Activated CD8-positive, alpha-beta memory T cell treated with anti-CD3 and anti-CD28 coated beads, Interleukin-2, amount 50 U/mL, for 48 hours (primary cell): ENCODE measurements around the gene LIMS1.
"Not testable (repeated sequence)": the region's sequence is repeated elsewhere in the genome, so short reads cannot be mapped to it uniquely, and the experiment has no call there.

Experiments used
- DNase-seq: peaks from one replicate; pipeline ENCODE4 v3.0.0-alpha.2; 2020

Gene LIMS1

DNA sequence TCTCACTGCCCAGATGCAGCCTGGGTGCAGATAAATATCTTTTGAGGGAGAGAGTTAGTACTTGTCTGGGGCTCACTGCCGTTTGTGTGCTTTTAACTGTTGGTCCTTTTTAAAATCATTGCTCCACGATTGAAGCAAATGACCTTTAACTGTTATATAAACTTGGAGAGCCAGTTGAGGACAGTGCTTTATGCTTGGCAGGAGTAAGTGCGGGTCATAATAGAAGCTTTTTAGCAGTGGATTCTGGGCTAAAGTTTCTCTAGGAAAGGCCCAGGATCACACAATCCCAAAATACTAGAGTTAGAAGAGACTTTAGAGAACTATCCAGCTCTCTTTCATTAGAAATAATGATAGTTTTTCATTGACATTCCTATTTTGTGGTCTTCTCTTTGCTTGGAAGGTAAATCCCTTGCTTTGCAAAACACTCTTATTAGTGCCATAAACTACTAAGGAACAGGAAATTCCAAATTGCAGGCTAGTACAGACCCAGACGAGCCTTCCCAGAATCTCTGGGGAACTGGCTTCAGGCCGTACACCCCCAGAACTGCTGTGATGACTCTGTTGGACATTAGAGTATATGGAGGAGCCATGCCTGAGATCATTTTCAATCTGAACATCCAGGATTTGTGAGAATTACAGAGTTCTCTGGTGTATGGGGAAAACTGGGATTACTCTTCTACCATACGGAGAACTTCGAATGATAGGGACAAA lies 19.1 kb downstream of the LIMS1 start:
- DNase-seq, result no peak

DNA sequence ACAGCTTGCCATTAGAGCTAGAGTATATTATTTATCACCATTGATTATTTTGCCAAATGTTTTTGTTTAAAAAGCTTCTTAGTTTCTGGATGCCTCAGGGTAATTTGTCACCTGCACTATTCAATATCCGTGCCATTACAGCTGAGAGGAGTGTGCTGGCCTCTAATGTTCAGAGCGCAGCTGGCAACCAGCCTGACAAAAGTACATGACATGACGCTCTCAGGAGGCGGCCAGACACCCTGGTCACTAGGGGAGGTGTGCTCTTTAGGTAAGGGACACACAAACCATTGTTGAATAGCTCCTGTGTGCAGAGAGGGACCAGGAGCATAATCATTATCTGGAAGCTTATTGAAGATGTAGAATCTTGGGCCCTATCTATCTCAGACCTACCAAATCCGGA lies 20.3 kb downstream of the LIMS1 start:
- DNase-seq, result no peak

DNA sequence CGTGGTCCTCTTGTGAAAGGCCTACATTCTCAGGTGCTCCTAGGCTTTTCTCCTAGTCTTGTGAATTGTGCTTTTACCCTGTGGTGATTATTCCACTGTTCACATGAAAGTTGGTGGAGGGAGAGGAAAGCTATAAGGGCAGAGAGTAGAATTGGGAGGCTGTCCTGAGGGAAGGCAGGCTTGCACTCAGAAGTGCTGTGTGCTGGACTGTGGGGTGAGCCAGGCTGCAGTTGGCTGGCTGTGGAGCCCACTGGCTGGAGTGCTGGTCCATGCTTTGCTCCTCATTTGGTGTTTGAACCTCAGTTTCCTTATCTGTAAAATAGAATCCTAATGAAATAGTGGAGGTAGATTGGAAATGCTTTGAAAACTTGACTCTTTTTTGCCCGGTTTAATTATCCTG lies 21.3 kb downstream of the LIMS1 start:
- DNase-seq, result no peak

DNA sequence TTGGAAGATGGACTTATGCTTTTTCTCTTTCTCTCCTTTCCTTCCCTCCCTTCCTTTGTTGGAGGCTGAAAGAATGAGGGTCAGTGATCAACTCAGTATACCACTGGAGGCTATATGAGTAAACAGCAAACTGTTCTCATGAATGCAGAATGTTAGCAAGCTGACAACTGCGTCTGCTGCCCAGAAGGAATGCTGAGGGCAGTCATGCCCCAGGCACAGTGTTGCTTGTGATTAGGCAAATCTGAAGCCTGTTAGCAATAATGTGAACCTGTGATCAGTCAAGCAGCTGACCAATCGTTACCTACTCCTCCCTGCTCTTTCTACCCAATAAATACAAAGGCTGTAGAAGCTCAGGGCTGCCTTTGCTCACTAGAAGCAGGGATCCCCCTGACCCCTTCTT lies 22.3 kb downstream of the LIMS1 start:
- not testable (repeated sequence) for DNase-seq

DNA sequence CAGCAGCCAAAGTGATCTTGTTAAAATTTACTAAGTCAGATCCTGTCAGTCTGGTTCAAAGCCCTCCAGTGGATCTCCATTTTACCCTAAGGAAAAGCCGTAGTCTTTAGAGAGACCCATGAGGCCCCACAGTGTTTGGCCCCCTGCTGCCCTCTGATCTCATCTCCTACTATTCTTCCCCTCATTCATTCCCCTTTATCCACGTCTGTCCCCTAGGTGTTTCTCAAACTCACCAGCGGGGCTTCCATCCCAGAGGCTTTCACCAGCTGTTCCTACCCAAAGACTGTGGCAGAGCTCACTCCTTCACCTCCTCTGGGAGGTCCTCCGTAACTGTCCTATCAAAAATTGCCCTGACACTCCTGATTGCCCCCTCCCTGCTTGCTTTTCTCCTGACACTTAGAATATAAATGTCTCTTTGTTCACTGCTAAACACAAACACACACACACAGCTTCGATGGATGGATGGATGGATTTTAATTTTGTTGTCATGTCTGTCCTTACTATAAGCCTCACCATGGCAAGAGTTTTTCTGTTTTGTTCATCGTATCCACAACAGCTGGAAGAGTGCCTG lies 26.1 kb downstream of the LIMS1 start:
- no peak for DNase-seq

DNA sequence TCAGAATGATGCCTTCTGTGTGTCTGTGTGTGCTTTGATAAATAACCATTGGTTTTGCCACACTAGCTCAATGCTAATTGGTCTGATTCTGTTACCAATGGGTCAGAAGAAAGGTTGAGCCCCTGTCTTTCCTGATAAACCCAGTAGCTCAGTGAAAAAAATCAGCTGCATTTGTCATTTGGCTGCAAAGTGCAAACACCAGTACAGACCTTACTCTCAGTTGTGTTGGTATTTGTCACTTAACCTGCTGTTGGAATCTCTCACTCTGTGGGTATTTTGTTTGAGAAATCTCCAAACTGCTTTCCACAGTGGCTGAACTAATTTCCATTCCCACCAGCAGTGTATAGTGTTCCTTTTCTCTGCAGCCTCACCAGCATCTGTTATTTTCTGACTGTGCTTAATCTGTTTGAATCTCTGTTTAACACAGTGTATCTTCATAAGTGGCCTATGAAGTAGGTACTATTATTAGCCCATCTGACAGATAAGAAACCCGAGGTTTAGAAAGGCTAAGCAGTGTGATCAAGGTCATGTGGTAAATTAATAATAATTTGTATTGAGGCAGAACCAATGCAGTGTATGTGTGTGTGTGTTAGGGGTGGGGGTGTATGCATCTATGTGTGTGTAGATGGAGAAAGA lies 26.7 kb downstream of the LIMS1 start:
- no peak for DNase-seq

DNA sequence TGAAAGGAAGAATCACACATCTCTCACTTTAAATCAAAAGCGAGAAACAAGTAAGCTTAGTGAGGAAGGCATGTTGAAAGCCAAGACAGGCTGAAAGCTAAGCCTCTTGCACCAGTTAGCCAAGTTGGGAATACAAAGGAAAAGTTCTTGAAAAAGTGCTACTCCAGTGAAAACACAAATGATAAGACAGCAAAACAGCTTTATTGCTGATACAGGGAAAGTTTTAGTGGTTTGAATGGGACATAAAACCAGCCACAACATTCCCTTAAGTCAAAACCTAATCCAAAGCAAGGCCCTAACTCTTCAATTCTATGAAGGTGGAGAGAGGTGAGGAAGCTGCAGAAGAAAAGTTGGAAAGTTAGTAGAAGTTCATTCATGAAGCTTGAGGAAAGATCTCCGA lies 28.0 kb downstream of the LIMS1 start:
- DNase-seq, result no peak

DNA sequence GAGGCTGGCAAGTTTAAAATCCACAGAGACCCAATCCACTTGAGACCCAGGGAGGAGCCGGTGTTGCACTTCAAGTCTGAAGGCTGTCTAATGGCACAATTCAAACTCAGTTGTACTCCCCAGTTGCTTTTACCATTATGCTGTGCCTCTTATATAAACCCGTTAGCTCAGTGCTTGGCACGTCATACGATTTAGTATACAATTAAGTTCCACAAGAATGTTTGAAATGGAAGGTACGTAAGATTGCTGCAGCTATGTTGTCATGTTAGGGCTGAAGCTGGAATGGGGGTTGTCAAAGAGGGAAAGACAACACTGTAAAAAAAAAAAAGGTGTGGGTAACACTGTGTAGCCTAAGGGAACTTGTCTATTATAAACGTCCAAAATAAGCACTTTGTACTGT lies 30.2 kb downstream of the LIMS1 start:
- DNase-seq, result no peak

DNA sequence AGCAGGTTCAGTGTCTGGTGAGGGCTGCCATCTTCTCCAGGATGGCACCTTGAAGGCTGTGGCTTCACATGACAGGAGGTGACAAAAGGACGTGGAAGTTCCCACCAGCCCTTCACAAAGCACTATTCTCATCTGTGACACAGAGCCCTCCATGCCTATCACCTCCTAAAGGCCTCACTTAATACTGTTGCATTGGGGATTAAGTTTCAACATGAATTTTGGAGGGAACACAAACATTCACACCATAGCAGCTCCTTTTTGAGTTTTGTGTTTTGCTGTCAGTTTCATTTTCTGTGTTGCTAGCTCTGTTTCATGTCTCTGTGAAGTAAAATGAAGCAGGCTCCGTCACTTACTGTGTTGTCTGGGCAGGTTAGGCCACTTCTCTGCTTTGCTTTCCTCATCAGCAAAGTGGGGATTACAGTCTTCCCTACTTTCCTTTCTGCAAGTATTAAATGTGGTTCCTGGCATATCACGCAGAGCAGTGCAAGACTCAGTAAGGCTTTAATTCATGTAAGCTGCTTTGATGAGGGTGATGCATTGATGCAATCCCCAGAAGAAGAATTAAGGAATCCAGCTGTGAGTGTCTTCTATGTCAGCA lies 31.6 kb downstream of the LIMS1 start:
- DNase-seq, result no peak

DNA sequence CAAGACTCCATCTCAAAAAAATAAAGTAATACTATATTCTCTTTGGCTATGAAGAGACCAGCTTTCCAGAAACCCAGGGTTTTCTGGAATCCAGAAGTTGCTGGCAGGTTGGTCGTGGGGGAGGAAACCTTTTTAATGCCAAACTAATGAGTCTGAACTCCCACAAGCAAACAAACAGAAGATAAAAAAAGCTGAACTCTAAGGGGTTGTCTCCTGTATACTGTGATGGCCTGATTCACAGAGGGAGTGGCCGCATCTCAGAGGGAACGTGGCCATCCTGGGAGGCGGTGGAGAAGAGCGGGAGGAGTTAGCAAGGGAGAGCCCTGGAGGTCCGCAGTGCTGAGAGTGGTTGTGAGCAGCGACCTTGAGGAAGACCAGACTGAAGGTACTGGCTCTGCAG lies 36.1 kb downstream of the LIMS1 start:
- no peak for DNase-seq

DNA sequence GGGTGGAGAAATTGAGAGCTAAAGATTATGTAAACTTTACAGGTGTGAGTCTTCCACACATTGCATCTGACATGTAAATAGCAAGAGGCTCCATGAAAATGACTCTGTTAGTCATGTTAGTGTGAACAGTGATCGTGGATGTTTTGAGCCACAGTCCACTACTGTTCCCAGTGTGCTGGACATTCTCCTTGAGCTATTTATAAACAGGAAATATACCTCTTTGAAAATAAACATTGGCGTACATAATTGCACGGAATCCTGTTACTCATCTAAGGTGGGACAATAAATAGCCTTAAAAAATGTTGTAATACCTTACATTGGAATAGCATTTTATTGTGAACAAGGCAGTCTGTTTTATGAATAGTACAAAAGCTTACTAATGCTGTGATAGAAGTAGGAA lies 37.0 kb downstream of the LIMS1 start:
- DNase-seq, result no peak

DNA sequence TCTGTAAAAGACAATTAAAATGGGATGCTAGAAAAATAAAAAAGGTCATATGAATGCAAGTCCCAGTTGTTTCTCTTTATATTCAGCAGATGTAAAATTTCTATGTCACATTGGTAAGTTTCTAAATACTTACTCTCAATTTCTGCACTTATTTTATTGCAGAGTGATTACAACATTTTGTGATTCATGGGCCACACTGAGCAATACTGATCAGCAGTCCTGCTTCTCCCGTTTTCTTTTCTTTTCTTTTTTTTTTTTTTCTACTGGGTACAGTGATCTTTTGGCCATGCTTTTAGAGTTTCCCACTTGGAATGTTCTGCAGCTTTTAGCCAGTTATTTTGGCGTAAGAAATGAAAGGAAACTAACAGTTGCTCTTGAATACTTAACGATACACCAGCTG lies 38.8 kb downstream of the LIMS1 start:
- DNase-seq, result no peak

DNA sequence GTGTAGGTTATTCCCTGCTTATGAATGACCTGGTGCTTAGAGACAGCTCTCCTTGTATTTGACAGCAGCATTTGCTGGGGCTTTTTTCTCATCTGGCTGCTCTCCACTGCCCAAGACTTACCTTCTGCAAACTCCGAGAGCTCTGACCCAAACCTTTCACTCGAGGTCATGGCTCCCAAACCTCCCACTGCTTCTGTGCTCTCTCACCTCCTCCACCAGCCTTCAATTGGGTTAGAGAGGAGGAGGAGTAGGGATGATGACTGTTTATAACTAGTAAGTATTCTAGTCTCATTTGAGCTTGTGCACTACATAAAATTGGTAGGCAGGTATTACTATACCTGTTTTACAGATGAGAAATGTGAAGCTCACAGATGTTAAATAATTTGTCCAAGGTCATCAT lies 40.1 kb downstream of the LIMS1 start:
- no peak for DNase-seq

DNA sequence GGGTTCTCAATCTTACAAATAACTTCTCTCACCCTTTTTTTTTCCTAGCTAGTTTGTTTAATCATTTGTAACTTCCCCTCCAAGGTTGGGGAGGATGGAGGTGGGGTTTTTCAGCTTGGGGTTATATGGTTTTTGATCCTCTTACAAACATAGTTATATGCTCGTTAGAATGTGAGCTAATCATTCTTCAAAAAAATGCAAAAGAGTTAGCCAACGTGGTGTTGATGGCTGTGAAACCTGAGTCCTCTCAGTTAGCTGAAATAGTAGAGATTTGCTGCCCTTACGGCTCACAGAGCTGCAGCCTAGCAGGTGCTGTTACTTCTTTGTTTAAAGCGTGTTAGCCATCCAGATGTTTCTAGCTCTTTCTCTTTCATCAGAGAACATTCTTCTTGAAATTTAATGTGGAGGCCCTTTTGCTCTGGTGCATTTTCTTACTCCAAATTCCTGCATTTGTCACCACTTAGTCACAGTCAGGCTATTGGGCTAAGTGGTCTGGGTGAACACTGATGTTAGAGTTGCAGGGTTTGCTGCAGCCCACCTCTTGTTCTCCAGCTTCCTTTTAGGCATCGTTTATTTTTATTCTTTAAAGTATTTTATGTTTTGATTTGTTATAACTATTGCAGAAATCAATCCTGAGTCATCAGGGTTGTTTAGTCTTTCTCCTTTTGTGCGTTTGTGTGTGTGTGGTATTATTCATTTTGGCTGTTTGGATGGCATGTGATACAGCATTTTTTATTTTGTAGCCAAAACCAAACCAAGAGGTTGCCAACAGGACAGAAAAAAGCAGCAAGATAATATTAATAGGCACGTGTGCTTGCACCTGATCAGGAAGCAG lies 41.1 kb downstream of the LIMS1 start:
- DNase-seq, result no peak

DNA sequence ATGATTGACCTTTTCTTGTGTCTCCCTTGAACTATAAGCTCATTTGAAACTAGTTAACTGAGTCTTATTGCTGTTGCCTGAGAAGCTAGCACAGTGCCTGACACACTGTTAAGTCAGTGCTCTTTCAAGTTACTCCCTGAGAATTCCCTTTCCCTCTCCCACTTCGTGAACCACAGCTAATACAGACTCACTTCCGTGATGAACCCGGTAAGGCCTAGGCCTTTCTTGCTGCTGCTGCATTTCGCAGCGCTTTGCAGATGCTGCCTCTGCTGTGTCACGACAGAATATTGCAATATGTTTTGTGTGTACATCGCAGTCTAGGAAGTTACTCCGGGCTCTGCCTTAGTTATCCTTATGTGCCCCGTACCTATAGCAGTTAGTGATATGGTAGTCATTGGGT lies 42.8 kb downstream of the LIMS1 start:
- DNase-seq, result no peak

DNA sequence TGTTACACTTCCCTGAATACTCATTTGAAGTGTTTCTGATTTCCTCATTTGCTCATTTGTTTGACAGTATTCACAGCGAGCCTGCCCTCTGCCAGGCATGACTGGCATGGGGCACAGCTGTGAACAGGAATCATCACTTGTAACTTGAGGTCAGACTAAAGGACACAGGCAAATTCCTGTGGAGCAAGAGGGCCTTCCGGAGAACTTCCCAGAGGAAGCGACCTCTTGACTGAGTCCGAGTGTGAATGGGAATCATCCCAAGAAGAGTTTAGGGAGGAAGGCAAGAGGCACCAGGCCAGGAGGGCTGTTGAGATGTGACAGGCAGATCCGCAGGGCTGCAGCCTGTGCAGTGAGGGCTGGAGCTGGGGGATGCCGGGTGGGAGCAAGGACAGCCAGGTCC lies 45.4 kb downstream of the LIMS1 start:
- no peak for DNase-seq

DNA sequence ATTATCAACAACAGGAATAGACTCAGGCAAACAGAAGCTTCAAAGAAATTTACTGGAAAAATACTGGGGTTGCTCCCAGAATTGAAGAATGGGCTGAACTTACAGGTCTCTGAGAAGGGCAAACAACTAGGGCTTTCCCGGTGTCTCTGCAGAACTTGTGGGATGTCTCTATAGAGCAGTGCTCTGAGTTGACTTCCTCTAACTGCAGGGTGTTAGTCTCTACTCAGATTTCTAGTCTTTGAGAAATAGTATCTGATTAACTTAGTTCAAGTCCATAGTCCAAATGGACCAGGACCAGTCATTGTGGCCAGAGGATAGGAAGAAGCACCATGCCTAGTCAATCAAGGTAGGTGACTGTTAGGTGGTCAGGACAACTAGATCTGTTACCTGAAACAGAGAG lies 45.8 kb downstream of the LIMS1 start:
- no peak for DNase-seq

DNA sequence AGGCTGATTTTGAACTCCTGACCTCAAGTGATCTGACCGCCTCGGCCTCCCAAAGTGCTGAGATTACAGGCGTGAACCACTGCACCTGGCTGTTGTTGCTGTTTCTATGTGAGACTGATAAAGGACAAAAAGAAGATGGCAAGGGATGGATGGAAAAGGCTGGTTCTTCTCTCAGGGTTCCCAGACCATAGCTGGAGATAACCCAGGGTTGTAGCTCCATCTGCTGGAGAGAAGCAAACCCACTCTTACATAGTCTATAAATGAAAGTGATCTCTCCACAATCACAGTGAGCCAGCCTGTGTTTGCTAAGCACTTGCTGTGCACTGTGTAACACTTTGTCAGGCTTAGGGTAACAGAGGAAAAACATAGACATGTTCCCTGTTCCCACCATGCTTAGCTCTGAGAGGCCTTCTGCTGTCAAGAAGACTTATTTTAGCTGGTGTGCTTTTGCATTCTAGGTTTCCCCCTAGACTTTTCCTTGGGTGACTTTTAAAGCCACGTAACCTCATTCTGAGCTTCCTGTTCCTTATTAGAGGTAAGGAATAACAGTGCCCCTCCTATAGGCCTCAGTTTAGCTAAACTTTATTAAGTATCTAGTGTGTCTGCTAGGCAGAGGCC lies 49.7 kb downstream of the LIMS1 start:
- DNase-seq, result peak; percentile 59

DNA sequence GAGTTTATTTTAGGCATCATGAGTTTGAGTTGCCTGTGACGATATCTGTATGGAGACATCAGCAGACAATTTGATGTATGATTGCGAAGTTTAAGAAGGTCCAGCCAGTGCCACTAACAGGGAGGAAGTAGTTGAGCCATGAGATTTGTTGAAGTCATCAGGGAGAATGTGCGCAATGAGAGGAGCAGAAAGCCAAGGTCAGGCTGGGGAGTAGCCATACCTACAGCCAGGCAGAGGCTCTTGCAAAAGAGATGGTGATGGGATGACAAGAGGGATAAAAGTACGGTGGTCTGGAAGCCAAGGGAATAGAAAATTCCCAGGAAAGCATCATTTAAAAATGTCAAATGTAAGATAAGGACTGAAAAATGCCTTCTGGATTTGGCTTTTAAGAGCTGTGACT lies 51.2 kb downstream of the LIMS1 start:
- no peak for DNase-seq

DNA sequence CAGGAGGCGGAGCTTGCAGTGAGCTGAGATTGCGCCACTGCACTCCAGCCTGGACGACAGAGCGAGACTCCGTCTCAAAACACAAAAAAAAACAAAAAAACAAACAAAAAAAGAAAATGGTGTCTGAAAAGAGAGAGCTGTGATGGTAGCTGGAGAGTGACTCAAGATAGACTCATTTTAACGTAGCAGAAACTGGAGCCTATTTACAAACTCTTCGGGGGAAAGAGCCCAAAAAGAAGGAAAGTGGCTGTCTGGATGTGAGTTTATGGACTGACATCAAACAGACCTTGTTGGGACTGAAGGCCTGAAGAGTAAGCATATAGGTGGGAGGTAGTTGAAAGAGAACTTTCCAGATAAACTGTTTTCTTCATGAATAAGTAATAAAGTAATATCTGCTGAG lies 51.8 kb downstream of the LIMS1 start:
- no peak for DNase-seq

DNA sequence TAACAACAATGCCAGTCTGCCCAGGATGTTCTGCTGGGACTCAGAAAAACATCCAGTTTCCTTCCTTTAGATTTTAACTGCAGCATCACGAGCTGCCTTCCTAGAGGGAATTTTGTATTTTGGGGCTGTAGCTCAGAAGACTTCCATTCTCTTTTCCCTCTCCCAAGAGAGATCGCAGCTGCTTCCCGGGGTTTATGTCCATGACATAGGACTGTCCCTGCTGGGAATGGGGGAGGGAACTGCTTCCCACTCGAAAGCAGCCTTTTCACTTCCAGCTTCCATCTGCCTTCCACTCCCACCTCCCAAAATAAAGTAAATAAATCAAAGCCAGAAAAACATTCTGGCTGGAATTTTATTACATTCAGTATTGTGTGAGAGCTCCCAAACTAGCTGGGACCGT lies 52.4 kb downstream of the LIMS1 start:
- no peak for DNase-seq

DNA sequence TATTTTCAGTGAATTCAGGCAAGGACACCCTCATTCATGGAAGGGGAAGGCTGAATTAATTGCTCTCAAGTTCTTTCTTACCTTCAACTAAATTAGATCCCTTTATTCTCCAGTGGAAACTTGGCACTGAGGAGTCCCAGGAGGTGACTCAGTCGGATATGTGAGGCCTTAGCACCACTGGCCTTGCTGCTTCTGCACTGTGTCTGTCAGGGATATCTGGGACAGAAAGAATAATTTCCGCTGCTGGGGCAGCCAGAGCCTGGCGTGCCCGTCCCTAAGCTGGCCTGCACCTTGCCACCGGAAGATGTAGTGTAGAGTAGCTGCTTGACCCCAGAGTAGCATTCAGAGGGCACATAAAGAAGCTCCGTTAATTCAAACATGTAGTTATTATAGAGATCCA lies 53.4 kb downstream of the LIMS1 start:
- no peak for DNase-seq

DNA sequence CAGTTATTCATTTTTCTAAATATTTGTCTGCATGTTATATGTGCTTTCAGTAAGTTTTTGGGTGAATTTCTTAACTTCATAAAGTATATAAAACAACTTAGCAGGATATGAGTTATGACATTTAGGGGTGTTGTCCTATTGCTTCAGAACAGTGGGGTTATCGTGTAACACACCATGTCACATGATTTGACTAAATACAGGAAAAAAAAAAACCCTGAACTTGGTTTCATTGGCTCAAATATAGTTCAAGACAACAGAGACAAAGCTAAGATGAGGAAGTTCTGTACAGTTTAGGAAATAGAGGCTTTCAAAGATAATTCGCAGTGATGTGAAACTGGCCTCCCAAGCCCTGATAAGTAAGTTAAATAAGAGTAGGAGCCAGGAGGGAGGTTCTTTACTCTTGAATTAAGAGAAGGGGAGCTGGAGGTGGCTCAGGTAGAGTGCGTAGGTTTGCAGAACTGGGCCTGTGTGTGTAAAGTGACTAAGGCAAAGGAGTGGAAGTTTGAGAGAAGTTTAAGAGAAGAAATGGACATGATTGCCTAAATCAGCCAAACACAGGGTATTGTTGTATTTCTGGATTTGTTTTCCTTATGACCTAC lies 53.9 kb downstream of the LIMS1 start:
- DNase-seq, result no peak
